Astrocyte (in vitro differentiated cells and primary cell): Measurements from ENCODE around the gene PLD4. TPM values are rescaled to one million over a fixed set of nuclear protein-coding genes. Genes with fewer than 3 reads are reported as not detected.

Source experiments
- DNase-seq: peaks from one replicate; pipeline ENCODE4 v3.0.0-alpha.2; 2010; ENCODE audit warnings: low read depth
- FAIRE-seq: peaks from 2 replicates; lab custom pipeline; 2011; peaks lifted over from hg19 to GRCh38; lab: Jason Lieb, UNC
- H2AFZ ChIP-seq: 2 replicates; pipeline ENCODE4 v1.6.0; 2012; ENCODE audit warnings: low read depth, low read length, inconsistent platforms
- H3K27ac ChIP-seq: 2 replicates; pipeline ENCODE4 v1.5.1; 2011; ENCODE audit warnings: low read depth, low read length, inconsistent platforms
- H3K27me3 ChIP-seq: 2 replicates; pipeline ENCODE4 v1.6.0; 2011; ENCODE audit warnings: low read length, inconsistent platforms; ENCODE audit not compliant: insufficient read depth
- H3K36me3 ChIP-seq: 2 replicates; pipeline ENCODE4 v1.5.1; 2011; ENCODE audit warnings: low read length, inconsistent platforms; ENCODE audit not compliant: insufficient read depth
- H3K4me1 ChIP-seq: 2 replicates; pipeline ENCODE4 v1.5.1; 2011; ENCODE audit warnings: low read length, inconsistent platforms; ENCODE audit not compliant: insufficient read depth
- H3K4me2 ChIP-seq: 2 replicates; pipeline ENCODE4 v1.6.0; 2012; ENCODE audit warnings: low read length, inconsistent platforms
- H3K4me3 ChIP-seq: 2 replicates; pipeline ENCODE4 v1.5.1; 2011; ENCODE audit warnings: low read depth, mild to moderate bottlenecking, low read length, inconsistent platforms; ENCODE audit not compliant: insufficient read depth
- H3K79me2 ChIP-seq: 2 replicates; pipeline ENCODE4 v1.6.0; 2012; ENCODE audit warnings: mild to moderate bottlenecking, low read length, inconsistent platforms; ENCODE audit not compliant: insufficient read depth
- H3K9ac ChIP-seq: 2 replicates; pipeline ENCODE4 v1.6.0; 2012; ENCODE audit warnings: mild to moderate bottlenecking, low read length, inconsistent platforms
- H3K9me3 ChIP-seq: 2 replicates; pipeline ENCODE4 v1.5.1; 2012; ENCODE audit warnings: low read depth, mild to moderate bottlenecking, low read length, inconsistent platforms; ENCODE audit not compliant: insufficient read depth
- H4K20me1 ChIP-seq: 2 replicates; pipeline ENCODE4 v1.6.0; 2012; ENCODE audit warnings: low read length, inconsistent platforms; ENCODE audit not compliant: insufficient read depth
- H3K27ac Mint-ChIP-seq: one replicate; pipeline ENCODE4 v1.8.0; 2021; ENCODE audit warnings: mild to moderate bottlenecking, mixed read lengths; ENCODE audit not compliant: unreplicated experiment
- H3K27me3 Mint-ChIP-seq: one replicate; pipeline ENCODE4 v1.8.0; 2021; ENCODE audit warnings: low read depth, mixed read lengths; ENCODE audit not compliant: unreplicated experiment
- H3K36me3 Mint-ChIP-seq: one replicate; pipeline ENCODE4 v1.8.0; 2021; ENCODE audit warnings: low read depth, mixed read lengths; ENCODE audit not compliant: unreplicated experiment
- H3K4me1 Mint-ChIP-seq: one replicate; pipeline ENCODE4 v1.8.0; 2021; ENCODE audit warnings: low read depth, mixed read lengths; ENCODE audit not compliant: unreplicated experiment
- H3K4me3 Mint-ChIP-seq: one replicate; pipeline ENCODE4 v1.8.0; 2021; ENCODE audit warnings: mild to moderate bottlenecking, moderate library complexity, mixed read lengths; ENCODE audit not compliant: unreplicated experiment
- H3K9me3 Mint-ChIP-seq: one replicate; pipeline ENCODE4 v1.8.0; 2021; ENCODE audit warnings: mild to moderate bottlenecking, mixed read lengths; ENCODE audit not compliant: unreplicated experiment
- CTCF ChIP-seq: IDR thresholded peaks from 2 replicates; pipeline ENCODE4 v1.5.1; 2011; ENCODE audit warnings: low read depth, mild to moderate bottlenecking, inconsistent platforms, low read length, moderate library complexity; ENCODE audit not compliant: insufficient read depth
- EZH2 ChIP-seq: IDR thresholded peaks from 2 replicates; pipeline ENCODE4 v1.6.1; 2012; ENCODE audit warnings: mild to moderate bottlenecking, low read length, inconsistent platforms; ENCODE audit not compliant: insufficient read depth
- total RNA-seq: library from RNA; stranded (reverse); gene quantifications from 2 replicates; pipeline ENCODE4 v1.2.1, GENCODE V29; 2021

Gene PLD4
- total RNA-seq, 1 donor from 2014 or later, result 0.14 TPM

DNA sequence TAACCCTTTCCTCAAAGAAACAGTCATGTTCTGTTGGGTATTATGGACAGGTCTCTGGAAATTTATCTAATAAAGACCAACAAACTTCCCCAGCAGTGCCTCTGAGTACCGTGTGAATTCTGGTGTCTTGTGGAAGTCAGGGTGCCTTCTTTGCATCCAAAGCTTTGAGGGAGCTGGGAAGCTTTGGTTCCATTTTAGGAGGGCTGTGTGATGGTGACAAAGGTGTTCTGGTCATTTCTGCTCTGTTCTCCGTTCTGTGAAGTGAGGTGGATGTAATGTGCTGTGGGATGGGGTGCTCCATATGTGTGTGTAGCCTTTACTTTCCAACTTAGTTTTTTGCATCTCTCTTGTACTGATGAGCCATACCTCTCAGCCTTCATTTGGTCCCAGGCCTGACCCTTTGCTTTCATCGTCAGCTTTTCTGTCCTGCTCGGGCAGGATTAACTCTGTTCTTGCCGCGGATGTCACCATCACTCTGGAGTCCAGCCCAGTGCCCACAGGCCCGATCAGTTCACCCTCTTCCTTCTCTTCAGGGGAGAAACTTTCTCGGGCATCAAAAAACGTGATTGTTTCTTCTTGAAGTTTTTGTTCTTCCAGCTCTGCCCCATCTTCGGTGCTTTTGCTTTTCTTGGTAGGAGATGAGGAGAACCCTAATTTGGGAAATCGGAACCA lies 13.2 kb downstream of the PLD4 start:
- no peak overlapping the region for H3K27ac Mint-ChIP-seq
- H3K4me3 ChIP-seq, result no peak overlapping the region
- no peaks in the 10 kb centered on the region for H3K4me1 Mint-ChIP-seq
- H3K27me3 Mint-ChIP-seq, result peaks cover 63% of the 10 kb centered on the region
- no peak overlapping the region for H3K4me2 ChIP-seq
- no peak overlapping the region for H3K9ac ChIP-seq
- no peak overlapping the region for H3K27ac ChIP-seq
- H3K27me3 ChIP-seq, result peaks cover 11% of the 10 kb centered on the region
- no peak overlapping the region for H3K4me3 Mint-ChIP-seq
- H3K9me3 ChIP-seq, result no peaks in the 10 kb centered on the region
- H3K4me1 ChIP-seq, result no peaks in the 10 kb centered on the region
- H3K9me3 Mint-ChIP-seq, result peaks cover 2% of the 10 kb centered on the region
- no peaks in the 10 kb centered on the region for H3K79me2 ChIP-seq
- no peak for FAIRE-seq
- no peak for DNase-seq
- H3K36me3 ChIP-seq, result no peaks in the 10 kb centered on the region
- H3K36me3 Mint-ChIP-seq, result peaks cover 21% of the 10 kb centered on the region
- no peak overlapping the region for H2AFZ ChIP-seq
- TF ChIP-seq CTCF (no peak), EZH2 (no peak)
- H4K20me1 ChIP-seq, result no peaks in the 10 kb centered on the region

DNA sequence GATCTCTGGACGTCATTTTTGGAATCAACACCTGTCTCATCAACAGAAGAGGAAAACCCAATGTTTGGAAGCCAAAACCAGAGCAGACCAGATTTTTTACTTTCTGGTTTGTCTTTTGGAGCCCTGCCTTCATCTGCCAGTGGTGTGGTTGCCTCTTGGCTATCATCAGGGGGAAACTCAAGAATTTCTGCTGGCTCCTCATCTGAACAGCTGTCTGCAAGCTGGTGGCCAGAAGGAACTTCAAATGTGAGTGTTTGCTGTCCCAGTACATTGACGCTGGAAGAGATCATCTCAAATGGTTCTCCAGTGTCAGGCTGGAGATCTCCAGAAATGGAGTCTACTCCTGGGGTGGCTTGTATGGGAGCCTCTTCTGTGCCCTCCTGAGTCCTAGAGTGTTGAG lies 13.8 kb downstream of the PLD4 start:
- no peak overlapping the region for H3K27ac Mint-ChIP-seq
- H3K27me3 ChIP-seq, result peaks cover 11% of the 10 kb centered on the region
- H3K36me3 Mint-ChIP-seq, result peaks cover 27% of the 10 kb centered on the region
- no peaks in the 10 kb centered on the region for H3K4me1 Mint-ChIP-seq
- H3K4me3 Mint-ChIP-seq, result no peak overlapping the region
- H3K9me3 Mint-ChIP-seq, result peaks cover 2% of the 10 kb centered on the region
- H4K20me1 ChIP-seq, result no peaks in the 10 kb centered on the region
- no peak overlapping the region for H3K4me2 ChIP-seq
- FAIRE-seq (no peak), DNase-seq (no peak)
- H3K36me3 ChIP-seq, result no peaks in the 10 kb centered on the region
- no peak overlapping the region for H3K27ac ChIP-seq
- peaks cover 63% of the 10 kb centered on the region for H3K27me3 Mint-ChIP-seq
- no peak overlapping the region for H3K9ac ChIP-seq
- TF ChIP-seq EZH2, result no peak
- no peak for TF ChIP-seq CTCF
- no peaks in the 10 kb centered on the region for H3K4me1 ChIP-seq
- no peak overlapping the region for H2AFZ ChIP-seq
- no peaks in the 10 kb centered on the region for H3K79me2 ChIP-seq
- no peaks in the 10 kb centered on the region for H3K9me3 ChIP-seq
- H3K4me3 ChIP-seq, result no peak overlapping the region

- H3K36me3 Mint-ChIP-seq, result peaks cover 28% of the 10 kb centered on the region
Observed at GRCh38 chr14:104938960-104939359, 14.3 kb downstream of the PLD4 start.

More at GRCh38 chr14:104938960-104939359, 14.3 kb downstream of the PLD4 start:
- TF ChIP-seq CTCF (no peak), EZH2 (no peak)
- H2AFZ ChIP-seq, result no peak overlapping the region
- H3K4me3 ChIP-seq, result no peak overlapping the region
- DNase-seq (no peak), FAIRE-seq (no peak)
- H3K4me2 ChIP-seq, result no peak overlapping the region
- H3K9ac ChIP-seq, result no peak overlapping the region
- H3K27ac Mint-ChIP-seq, result no peak overlapping the region
- no peaks in the 10 kb centered on the region for H3K36me3 ChIP-seq
- H3K27ac ChIP-seq, result no peak overlapping the region
- peaks cover 63% of the 10 kb centered on the region for H3K27me3 Mint-ChIP-seq
- no peaks in the 10 kb centered on the region for H3K79me2 ChIP-seq
- no peaks in the 10 kb centered on the region for H3K4me1 ChIP-seq
- H3K9me3 Mint-ChIP-seq, result peaks cover 2% of the 10 kb centered on the region
- H3K4me1 Mint-ChIP-seq, result no peaks in the 10 kb centered on the region
- peaks cover 11% of the 10 kb centered on the region for H3K27me3 ChIP-seq
- no peaks in the 10 kb centered on the region for H3K9me3 ChIP-seq
- no peak overlapping the region for H3K4me3 Mint-ChIP-seq
- H4K20me1 ChIP-seq, result no peaks in the 10 kb centered on the region
